IPS DF 19.7 (cell line): ENCODE results near the gene USP13.
"Not testable (repeated sequence)": the region's sequence is repeated elsewhere in the genome, so short reads cannot be mapped to it uniquely, and the experiment has no call there.

Source experiments
- DNase-seq: peaks from one replicate; pipeline ENCODE4 v3.0.0-alpha.2; 2013; ENCODE audit warnings: low read depth, low spot score

USP13 gene

GRCh38 chr3:179653096-179653797 is 407 bp downstream of the USP13 start:
- DNase-seq: no peak

- DNase-seq: no peak
Observed at GRCh38 chr3:179655236-179655635, 2.4 kb downstream of the USP13 start.

DNA sequence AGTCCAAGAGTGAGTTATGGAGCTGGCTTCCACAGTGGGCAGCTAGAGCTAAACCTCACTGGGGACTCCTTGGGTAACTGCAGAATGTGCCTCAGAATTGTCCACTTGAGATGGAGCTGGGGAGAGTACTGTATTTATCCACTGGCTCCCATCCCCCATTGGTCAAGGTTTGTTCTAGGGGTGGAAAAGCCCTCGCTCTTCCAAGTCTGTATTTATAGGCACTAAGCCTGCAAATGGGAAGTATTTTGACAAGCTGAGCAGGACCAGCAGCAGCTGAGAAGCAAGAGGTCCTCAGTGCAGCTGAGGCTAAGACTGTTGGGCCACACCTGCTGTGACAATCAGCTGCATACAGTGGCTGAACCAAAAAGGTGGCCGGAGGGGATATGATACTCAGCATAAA is 5.8 kb downstream of the USP13 start:
- no peak for DNase-seq

DNA sequence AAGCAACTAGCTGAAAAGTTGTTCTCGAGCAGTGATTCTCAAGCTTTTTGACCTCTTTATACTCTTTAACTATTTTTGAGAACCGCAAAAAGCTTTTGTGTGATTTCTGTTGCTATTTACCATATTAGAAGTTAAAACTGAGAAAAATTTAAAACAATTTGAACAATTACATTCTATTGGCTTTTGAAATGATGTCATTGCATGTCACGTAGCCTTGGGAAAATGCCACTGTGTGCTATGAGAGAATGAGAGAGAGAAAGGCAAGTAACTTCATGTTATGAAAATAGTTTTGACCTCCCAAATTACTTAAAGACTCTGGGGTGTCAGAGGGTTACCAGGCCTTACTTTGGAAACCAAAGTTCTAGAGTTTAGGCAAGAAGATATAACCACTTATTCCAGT is 8.0 kb downstream of the USP13 start:
- no peak for DNase-seq

GRCh38 chr3:179661777-179662176 is 8.9 kb downstream of the USP13 start:
- DNase-seq: no peak

- DNase-seq: no peak
Observed at GRCh38 chr3:179663093-179663492, 10.3 kb downstream of the USP13 start.

GRCh38 chr3:179666030-179666429 is 13.2 kb downstream of the USP13 start:
- DNase-seq: no peak

DNA sequence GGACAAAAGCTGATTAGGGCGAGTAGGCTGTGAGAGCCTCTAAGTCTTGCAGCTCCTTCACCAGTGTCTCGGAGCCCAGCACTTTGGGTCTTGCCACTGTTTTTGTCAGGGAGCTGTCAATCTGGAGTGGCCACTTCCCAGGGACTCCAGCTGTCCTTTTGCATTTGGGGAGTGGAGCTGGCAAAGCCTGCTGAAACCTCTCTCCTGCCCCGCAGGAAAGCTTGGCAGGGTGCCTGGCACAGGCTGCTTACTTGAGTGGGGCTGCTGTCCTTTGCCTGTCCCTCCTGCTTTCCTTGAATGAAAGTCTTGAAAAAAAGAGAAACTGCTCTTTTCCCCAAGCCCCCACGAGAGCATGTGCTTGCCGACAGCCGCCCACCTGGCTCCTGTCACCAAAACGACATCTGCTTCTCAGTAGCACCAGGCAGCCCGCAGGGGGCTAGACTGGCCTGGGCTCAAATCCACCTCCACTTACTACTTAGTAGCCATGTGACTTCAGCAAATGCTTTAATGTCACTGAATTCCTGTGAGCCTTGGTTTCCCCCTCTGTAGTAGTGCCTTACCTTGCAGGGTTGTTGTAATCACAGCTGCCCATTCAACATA is 13.7 kb downstream of the USP13 start:
- no peak for DNase-seq

DNA sequence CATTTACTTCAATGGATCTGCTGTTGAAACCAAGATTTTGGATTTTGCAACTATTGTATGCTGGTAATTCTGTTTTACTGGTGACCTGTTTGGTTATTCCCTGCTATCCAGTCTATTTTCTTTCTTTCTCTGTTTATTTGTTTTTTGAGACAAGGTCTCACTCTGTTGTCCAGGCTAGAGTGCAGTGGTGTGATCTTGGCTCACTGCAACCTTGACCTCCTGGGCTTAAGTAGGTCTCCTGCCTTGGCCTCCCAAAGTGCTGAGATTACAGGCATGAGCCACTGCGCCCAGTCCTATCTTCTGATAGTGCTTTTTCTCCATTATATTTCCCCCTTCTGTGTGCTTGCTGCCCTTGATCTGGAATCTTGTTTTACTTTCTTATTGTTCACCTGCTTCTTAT is 15.6 kb downstream of the USP13 start:
- no peak for DNase-seq

- DNase-seq: no peak
Observed at GRCh38 chr3:179670311-179670710, 17.5 kb downstream of the USP13 start.

- DNase-seq: no peak
Observed at GRCh38 chr3:179671309-179671708, 18.5 kb downstream of the USP13 start.

- no peak for DNase-seq
Observed at GRCh38 chr3:179671747-179672242, 19.0 kb downstream of the USP13 start.

GRCh38 chr3:179672918-179673317 is 20.1 kb downstream of the USP13 start:
- DNase-seq: no peak

- no peak for DNase-seq
Observed at GRCh38 chr3:179673523-179673922, 20.7 kb downstream of the USP13 start.

- DNase-seq: no peak
Observed at GRCh38 chr3:179676081-179676480, 23.2 kb downstream of the USP13 start.

DNA sequence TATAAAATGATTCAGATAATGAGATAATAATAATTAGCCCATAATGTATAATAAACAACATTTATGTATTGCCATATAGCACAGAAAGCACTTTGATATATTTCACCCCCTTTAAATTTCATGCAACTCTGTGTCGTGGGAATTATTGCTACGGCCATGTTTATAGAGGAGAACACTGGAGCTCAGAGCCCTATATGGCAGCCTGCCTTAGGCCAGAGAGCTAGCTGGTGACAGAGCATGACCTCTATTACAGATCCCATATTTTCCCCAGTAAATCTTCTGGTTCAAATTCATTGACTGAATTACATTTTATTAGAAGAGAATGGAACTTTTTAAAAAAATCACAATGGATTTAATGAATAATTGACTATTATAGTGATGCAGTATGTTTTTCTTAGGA is 25.0 kb downstream of the USP13 start:
- DNase-seq: no peak

DNA sequence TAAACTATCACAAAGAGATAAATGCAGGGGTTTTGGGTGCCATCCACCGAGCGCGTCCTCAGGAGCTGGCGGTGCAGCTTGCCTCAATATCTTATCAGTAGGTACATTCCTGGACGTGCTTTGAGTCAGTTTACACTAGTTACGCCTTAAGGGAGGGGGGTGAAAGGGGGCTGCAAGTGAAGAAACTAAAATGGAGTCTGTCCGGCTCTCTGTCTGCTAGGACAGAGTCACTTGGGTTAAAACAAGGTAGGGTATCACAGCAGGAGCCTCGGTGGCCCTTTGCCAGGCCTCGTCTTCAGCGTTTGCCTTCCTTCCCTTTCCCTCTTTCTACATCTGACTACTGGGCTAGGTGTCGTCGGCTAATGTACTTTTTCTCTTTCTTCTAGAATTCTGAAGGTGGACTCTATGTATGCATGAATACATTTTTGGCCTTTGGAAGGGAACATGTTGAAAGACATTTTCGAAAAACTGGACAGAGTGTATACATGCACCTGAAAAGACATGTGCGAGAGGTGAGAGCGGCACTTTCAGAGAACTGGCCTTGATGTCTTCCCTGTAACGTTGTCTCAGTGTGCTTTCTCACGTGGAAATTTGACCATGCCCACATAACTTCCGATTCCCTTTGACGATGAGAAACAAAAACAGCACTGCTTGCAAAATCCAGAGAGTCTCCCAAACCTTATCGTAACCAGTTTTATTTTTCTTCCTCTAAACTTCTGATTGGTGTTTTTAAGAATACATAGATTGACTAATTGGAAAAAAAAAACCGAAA is 28.8 kb downstream of the USP13 start:
- no peak for DNase-seq

- no peak for DNase-seq
Observed at GRCh38 chr3:179682426-179683080, 29.7 kb downstream of the USP13 start.

DNA sequence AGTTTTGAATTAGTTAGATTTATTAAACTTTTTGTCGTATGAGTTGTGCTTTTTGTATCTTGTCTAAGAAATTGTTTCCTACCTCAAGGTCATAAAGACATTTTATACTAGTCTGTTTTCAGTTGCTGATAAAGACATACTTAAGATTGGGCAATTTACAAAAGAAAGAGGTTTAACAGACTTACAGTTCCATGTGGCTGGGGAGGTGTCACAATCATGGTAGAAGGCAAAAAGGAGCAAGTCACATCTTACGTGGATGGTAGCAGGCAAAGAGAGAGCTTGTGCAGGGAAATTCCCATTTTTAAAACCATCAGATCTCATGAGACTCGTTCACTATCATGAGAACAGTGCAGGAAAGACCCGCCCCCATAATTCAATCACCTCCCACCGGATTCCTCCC is 30.4 kb downstream of the USP13 start:
- not testable (repeated sequence) for DNase-seq

DNA sequence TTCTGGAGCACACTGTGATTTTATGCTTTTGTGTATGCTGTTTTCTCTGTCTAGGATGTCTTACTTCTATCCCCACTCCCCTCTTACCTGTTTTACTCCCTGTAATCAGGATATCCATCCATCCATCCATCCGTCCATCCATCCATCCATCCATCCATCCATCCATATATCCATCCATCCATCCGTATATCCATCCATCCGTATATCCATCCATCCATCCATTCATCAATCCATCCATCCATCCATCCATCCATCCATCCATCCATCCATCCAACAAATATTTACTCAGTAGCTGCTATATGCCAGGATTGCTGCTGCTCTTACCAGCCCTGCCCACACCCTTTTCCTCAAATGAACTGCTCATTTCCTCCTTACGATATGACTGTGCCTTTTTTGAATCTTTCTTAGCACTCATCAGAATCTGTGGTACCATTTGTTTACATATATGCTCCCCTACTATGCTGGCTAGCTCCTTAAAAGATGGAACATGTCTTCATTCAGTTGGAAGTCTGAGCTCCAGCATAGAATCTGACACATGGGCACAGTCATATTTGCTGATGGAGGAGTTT is 35.2 kb downstream of the USP13 start:
- no peak for DNase-seq

- DNase-seq: no peak
Observed at GRCh38 chr3:179688850-179689249, 36.0 kb downstream of the USP13 start.

DNA sequence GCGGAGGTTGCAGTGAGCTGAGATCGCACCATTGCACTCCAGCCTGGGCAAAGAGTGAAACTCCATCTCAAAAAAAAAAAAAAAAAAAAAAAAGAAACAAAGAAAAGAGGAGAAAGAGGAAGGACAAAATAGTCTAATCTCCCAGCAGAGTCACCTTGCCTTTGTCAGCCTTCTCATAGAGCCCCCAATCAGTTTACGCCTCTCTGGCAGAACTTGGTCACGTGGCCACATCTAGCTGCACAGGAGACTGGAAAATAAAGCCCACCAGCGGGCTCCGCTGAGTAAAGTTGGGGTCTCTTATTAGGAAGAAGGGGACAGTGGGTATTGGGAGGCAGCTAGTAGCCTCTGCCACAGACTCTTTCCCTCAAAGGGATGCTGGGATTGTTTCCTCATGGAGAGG is 41.9 kb downstream of the USP13 start:
- no peak for DNase-seq
